ENCODE measurements around the gene PTPN14.

GRCh38 chr1:214583824-214584554 is 32.6 kb upstream of the PTPN14 start:
- no peak for TF ChIP-seq CTCF (IDR thresholded peaks at IDR 0.05)
- no peak for TF ChIP-seq POLR2A (IDR thresholded peaks at IDR 0.05)
